ENCODE data around the gene CD160. TPM values are rescaled to one million over a fixed set of nuclear protein-coding genes. Genes with fewer than 3 reads are reported as not detected.

The CD160 gene, protein sequence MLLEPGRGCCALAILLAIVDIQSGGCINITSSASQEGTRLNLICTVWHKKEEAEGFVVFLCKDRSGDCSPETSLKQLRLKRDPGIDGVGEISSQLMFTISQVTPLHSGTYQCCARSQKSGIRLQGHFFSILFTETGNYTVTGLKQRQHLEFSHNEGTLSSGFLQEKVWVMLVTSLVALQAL
- total RNA-seq, result not detected in 2 replicates

DNA sequence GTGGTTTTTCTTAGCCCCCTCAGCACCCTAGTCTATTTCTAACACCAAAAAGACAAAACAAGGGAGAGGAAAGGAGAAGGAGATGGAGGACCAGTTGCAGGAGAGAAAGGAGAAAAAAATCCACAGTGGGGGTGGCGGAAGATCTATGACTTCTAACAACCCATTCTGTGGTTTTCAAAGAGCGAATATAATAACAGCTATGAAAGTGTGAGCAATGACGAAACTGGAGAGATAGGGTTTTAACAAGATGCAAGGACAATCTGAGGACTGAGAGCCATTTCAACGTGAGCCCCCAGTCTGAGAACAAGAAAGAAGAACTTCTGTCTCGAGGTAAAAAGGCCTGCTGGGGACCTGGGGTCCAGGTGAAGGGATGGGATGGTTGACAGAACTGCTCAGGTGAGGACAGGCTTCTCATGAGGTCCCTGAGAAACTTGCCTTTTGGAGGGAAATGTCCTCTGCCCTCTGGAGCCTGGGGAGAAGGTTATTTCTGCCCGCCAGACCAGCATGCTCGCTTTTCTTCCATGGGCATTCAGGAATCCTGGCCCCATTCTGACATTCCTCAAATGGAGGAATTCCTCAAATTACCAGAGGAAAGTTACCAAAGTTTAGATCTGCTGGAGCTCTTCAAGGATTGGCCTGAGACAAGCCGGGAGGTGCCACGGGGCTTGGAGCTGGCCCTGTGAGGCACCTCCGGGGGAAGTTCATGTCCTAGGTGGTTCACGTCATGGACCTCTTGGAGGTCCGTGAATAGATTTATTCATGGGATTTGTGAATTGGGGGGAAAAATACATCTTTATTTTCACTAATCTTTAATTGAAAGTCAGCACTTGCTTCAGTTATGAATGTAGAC lies at the start of gene CD160:
Gene CD160, plus strand, starts transcription at position 270 of the 850 bp plus-strand sequence. CDS start 8,829 bp downstream, outside the sequence.

DNA sequence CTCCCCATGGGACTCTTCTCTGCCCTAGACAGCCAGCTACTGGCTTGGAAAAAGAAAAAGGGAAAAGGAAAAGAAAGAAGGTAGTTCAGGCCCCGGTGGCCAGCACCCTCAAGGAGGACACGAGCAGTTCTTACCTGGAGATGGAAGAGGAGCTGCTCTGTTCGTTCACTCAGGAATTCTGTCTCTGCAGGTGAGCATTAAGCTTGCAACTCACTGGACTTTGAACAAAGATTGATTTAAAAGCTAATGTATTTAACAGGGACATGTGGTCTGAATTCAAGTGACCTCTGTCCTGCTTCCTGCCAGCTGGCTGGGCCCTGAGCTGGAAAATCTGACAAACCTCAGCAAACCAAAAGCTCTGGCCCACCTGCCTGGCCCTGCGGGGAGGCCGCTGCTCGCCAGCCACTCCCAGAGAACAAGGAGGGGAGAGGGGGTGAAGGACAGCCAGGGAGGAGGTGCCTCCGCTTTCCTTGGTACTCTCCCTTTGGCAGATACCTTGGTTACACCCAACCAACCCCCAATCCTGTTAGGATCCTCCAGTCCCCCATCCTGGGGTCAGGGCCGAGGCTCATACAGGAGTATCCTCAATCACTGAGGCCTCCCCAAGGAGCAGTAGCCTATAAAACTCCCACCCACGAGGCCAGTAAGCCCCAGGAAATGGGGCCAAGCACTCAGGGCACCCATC lies 12.0 kb upstream of the CD160 start, which contains the start of gene PDZK1:
Gene PDZK1, minus strand, starts transcription at position 186 of the 685 bp plus-strand sequence. CDS start 19,347 bp downstream, outside the sequence.

Other genes starting within 250 kb of the CD160 start
- 18.5 and 21.6 TPM in 2 replicates for gene GPR89A, start 111.5 kb upstream of the CD160 start, total RNA-seq
- 0.23 and 0.33 TPM in 2 replicates for gene PDZK1, start 12.1 kb upstream of the CD160 start, total RNA-seq
- gene RNF115, start 104.6 kb downstream of the CD160 start, total RNA-seq, result 11.9 and 12.2 TPM in 2 replicates
- 22.6 and 24.9 TPM in 2 replicates for gene POLR3C, start 104.7 kb downstream of the CD160 start, total RNA-seq
- gene NUDT17, start 126.1 kb downstream of the CD160 start, total RNA-seq, result 1.4 and 2.9 TPM in 2 replicates
- gene PIAS3, start 139.6 kb downstream of the CD160 start, total RNA-seq, result 19.8 and 22.2 TPM in 2 replicates
- gene ANKRD35, start 166.4 kb downstream of the CD160 start, total RNA-seq, result 1.8 and 2.5 TPM in 2 replicates
- 12.3 and 13.5 TPM in 2 replicates for gene ITGA10, start 190.6 kb downstream of the CD160 start, total RNA-seq
- gene PEX11B, start 199.2 kb downstream of the CD160 start, total RNA-seq, result 23.4 and 24.8 TPM in 2 replicates
- gene RBM8A, start 208.0 kb downstream of the CD160 start, total RNA-seq, result 54.8 and 62.2 TPM in 2 replicates
- gene LIX1L, start 238.5 kb downstream of the CD160 start, total RNA-seq, result 20.6 and 21.0 TPM in 2 replicates
- gene ANKRD34A, start 245.1 kb downstream of the CD160 start, total RNA-seq, result 0.98 and 1.2 TPM in 2 replicates
- gene POLR3GL, start 245.2 kb downstream of the CD160 start, total RNA-seq, result 7.0 and 10.2 TPM in 2 replicates

Data from smooth muscle cell of the pulmonary artery (primary cell).